ENCODE measurements around the gene SPR. TPM values are rescaled to one million over a fixed set of nuclear protein-coding genes. Genes with fewer than 3 reads are reported as not detected.
"Not testable (repeated sequence)": the region's sequence is repeated elsewhere in the genome, so short reads cannot be mapped to it uniquely, and the experiment has no call there.

The SPR gene
- polyA plus RNA-seq, 3 donors, result 10.4 to 14.5 (median 13.6) TPM

DNA sequence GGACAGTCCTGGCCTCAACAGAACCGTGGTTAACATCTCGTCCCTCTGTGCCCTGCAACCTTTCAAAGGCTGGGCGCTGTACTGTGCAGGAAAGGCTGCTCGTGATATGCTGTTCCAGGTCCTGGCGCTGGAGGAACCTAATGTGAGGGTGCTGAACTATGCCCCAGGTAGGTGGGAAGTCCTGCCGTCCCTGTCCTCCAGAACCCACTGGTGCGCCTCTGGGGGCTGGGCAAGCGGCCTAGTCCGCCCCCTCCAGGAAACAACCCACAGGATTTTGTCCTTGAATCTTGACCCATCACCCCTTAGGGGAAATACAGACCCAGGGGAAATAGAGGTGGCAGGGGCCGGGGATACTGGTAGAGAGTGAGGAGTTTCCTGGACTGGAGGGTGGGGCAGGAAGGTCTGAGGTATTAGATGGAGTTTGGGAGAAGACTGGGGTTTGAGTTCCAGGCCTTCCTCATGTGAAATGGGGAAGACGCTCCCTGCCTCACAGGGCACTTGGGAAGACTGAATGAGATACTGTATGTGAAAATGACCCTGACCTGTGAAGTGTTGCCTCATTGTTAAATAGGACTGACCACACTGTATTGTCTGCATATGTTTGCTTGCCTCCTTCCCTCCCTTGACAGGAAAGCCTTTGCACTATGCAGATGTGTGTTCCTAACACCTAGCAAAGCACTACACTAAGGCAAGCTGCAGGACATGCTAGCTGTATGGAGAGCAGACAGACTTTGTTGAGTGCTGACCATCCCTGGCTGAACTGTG, 1.4 kb downstream of the SPR start:
- DNase-seq (ENCODE audit: low read depth in 3 of 3, low spot score in 2 of 3), result no peak

DNA sequence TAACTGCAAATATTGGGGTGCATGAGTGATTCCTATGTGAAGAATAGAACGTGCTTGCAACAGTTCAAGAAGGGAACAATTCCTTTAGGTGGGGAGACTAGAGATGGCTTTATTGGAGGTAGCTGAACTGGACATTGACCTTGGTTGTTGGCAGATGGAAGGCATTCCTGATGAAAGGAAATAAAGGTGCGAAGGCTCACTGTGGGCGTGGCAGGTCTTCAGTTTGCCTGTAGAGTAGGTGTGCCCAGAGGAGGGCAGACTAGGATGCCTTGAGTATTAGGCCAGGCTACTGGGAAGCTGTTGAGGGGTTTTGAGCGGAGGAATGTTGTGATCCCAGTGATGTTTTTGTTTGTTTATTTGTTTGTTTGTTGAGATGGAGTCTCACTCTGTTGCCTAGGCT, 2.8 kb downstream of the SPR start:
- no peak for DNase-seq (ENCODE audit: low read depth in 3 of 3, low spot score in 2 of 3)

GRCh38 chr2:72891091-72891818, 4.0 kb downstream of the SPR start:
- DNase-seq (ENCODE audit: low read depth in 3 of 3, low spot score in 2 of 3), result no peak

DNA sequence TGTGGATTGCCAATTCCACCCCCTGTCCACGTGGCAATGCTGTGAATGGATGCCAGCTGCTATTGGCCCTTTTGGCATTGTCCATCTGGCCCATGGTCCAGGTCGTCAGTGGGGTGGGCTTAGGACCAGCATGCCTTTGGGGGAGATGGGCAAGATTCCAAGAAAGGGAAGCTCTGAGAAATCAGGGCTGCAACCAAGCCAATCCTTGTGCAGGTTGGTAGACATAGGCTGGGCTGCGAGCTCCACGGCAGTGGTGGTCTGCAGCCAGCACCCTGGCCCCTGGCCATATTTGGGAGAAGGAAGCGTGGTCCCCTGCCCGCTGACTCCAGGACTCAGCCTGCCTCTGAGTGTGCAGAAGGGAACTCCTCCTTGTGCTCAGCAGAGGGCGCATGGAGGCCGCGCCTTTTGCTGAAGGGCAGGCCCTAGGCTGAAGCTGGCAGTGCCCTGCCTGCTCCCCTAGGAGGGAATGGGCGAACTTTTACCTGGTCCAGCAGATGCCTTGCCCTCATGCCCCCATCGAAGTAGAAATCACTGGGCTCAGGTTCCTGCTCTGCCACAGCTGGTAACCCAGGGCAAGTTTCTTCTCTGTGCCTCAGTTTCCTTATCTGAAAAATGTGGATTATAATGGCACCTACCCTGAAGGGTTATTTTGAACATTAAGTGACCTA, 5.4 kb downstream of the SPR start:
- no peak for DNase-seq (ENCODE audit: low read depth in 3 of 3, low spot score in 2 of 3)

DNA sequence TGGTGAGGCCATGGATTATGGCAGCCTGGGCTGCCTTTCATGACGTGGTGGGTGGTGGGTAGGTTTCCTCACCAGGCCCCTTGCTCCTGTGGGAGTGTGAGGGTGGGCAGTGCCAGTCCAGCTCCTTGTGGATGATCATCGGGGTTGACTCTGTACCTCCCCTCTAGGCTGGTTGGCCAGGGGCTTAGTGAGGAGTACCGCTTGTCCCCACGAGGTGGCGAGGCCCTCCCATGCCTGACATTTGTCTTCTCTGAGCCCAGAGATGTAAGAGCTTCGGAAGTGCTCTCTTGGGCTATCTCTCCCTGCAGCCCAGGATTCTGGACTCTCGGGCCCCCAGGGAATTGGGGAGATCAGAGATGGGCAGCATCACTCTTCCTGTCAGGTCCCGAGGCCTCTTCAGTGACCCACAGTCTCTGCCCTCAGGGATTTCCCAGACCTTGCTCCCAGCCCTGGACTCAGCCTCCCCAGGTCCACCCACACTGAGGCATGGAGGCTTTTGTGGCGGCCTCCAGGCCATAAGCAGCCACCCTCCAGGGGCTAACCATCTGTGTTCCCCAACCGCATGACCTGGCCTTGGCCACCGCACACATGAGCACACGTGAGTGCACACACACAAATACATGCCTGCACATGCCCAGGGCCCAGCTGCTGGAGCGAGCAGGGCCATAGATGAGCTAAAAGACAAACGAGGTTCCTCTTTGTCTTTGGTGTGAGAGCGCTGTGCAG, 6.5 kb downstream of the SPR start:
- DNase-seq (ENCODE audit: low read depth in 3 of 3, low spot score in 2 of 3), result no peak

GRCh38 chr2:72894514-72894913, 7.3 kb downstream of the SPR start:
- no peak for DNase-seq (ENCODE audit: low read depth in 3 of 3, low spot score in 2 of 3)

DNA sequence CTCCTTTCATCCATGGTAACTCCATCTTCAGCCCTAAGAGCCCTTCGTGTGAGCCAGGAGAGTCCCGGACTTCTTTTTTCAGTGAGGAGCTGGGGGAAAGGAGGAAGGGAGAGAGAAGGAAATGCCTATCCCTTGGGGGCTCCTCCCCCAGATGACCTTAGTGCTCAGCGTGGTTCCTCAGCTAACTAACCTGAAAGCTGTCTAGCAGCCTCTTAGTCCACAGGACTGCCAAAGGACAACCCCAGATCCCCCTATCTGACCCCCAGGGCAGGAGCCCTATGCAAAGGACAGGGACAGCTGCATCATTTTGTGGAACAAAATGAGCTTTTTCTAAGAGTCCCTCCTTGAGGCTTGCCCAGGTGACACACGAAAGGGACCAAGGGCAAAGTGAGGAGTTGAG, 7.9 kb downstream of the SPR start:
- no peak for DNase-seq (ENCODE audit: low read depth in 3 of 3, low spot score in 2 of 3)

- DNase-seq (ENCODE audit: low read depth in 3 of 3, low spot score in 2 of 3), result no peak
These were observed 8.6 kb downstream of the SPR start for GRCh38 chr2:72895759-72896281.

DNA sequence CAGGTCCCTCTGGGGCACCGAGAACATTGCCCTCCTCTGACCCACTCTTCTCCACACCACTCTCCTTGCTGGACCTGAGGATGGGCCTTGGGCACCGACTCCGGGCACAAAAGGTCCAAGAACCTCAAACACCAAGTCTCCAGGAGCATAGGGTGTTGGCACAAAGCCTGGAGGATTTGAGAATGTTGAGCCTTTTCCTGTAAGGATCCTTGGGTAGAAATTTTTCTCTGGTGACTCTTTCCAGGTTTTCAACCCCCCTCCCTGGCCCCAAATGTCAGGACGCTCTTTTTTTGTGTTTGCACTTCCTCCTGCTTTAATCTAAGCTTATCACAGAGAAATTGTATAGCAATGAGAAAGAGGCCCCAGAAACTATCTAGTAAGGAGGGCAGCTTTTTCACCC, 9.2 kb downstream of the SPR start:
- DNase-seq (ENCODE audit: low read depth in 3 of 3, low spot score in 2 of 3), result no peak

DNA sequence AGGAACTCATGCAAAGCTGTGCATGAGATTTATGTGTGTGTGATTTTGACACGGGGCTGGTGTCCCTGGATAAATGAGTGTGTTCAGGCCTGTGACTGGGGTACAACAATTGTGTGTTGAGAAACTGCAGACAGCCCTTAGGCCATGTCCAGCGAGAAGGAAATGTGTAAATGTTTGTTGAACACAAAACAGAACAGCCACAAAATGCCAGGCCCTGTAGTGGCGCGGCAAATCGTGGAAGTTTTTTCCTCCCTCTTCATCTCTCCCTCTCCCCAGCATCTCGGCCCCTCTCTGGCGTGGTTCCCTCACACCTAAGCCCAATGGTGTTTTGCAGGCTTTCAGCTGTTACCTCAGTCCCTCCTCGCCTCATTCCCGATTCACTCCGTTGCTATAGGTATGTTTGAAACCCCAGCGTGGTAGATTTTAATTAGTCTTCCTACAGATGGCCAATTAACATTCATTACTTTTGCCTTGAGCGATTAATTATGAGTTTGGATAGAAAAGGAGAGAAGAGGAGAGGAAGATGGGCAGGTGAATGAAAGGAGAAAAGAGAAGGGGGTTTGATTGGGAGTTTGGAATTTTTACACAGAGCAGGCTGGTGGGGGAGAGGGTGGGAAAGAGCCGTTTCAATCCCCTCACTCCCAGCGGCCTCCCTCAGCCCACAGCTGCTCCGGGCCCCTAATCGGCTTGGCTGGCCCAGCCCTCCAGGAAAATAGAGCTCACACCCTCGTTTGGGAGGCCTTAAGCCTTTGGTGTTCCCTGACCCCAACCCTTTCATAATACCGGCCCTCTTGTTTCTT, 10.8 kb downstream of the SPR start:
- DNase-seq (ENCODE audit: low read depth in 3 of 3, low spot score in 2 of 3), result no peak

DNA sequence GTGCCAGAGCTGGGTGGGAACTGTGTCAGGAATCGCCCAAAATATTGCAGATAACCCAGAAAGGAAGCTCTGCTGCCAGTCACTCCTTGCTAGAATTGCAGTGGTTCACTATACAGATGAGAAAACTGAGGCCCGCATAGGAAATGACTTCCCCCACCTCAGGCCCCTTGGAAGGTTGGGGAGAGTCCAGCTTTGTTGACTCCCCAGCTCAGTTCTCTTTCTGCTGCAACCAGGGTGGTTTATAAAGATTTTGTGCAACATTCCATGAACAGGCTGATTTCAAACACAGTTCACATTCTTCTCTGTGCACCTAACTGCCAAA, 11.3 kb downstream of the SPR start:
- DNase-seq (ENCODE audit: low read depth in 3 of 3, low spot score in 2 of 3), result no peak

- DNase-seq (ENCODE audit: low read depth in 3 of 3, low spot score in 2 of 3), result no peak
These were observed 13.1 kb downstream of the SPR start for GRCh38 chr2:72900191-72900825.

DNA sequence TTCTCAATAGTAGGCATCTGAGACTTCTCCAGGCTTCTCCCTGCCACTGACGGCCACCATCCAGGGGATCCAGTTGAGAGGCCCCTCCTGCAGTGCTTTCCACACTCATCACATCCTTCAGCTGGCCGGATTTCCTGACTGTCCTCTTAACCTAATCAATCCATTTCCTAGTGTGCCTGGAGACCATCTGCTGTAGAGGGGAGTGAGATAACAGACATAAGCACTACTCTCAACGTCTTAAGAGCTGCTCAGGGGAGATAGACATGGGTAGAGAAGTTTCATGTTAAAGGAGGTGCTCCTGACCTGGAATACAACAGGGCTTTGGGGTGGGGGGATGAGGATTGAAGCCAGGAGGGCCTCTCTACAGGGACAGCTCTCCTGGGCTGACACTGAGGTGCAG, 14.2 kb downstream of the SPR start:
- DNase-seq (ENCODE audit: low read depth in 3 of 3, low spot score in 2 of 3), result no peak

- not testable (repeated sequence) for DNase-seq (ENCODE audit: low read depth in 3 of 3, low spot score in 2 of 3)
These were observed 20.2 kb downstream of the SPR start for GRCh38 chr2:72907369-72907768.

DNA sequence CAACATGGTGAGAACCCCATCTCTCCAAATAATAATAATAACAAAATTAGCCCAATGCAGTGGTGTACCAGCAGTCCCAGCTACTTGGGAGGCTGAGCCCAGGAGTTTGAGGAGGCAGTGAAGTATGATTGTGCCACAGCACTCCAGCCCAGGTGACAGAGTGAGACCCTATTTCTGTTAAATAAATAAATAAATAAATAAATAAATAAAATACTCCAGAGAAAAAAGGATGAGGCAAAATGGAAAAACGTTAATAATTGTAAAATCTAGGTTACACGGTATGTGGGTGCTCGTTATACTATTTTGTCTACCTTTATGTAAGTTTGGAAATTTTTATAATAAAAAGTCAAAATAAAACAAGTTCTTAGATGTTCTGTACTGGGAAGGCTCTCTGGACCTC, 21.5 kb downstream of the SPR start:
- DNase-seq (ENCODE audit: low read depth in 3 of 3, low spot score in 2 of 3), result no peak

GRCh38 chr2:72911256-72911655, 24.0 kb downstream of the SPR start:
- no peak for DNase-seq (ENCODE audit: low read depth in 3 of 3, low spot score in 2 of 3)

GRCh38 chr2:72913486-72914205, 26.4 kb downstream of the SPR start:
- no peak for DNase-seq (ENCODE audit: low read depth in 3 of 3, low spot score in 2 of 3)

DNA sequence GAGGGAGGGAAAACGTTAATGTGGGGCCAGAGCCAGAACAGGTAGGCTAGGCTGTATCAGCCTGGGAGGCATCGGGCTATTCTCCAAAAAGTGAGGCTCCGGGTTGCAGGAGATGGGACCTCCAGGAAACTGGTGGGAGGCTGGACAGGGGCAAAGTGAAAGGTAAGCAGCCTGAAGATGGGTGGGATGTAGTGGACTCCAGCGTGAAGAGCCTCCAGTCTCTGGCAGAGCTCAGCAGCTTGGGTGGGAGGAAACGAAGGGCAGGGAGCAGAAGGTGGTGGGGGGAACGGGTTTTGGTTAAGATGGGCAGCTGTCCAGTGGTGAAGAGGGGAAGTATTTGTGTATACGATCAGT, 27.0 kb downstream of the SPR start:
- DNase-seq (ENCODE audit: low read depth in 3 of 3, low spot score in 2 of 3), result no peak

DNA sequence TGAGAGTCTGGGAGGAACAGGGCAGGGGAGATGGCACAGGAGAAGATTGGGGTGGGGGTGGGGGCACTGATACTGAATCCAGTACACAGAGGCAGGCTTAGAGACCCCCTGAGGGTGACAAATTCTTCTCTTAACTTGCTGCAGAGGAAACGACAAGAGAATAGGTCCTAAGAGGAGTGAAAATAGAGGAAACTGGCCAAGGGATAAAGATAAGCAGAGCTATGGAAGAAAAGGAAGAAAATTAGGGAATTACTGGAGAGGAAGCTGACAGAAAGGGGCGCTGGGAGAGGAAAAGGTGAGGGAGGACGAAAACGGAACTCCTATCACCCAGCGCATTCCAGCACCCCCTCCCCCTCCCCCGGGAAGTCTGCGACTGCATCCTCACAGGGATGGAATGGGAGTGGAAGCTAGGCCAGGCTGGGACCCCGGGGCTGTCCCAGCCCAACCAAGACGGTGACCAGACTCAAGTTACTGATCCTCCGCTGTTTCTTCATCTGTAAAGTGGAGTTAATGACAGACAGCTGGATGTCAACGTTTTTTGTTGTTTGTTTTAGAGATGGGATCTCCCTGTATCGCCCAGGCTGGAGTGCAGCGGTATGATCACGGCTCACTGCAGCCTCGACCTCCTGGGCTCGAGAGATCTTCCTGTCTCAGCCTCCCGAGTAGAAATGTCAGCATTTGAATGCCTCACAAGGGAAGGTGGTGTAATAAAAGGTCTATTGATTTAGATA, 27.5 kb downstream of the SPR start:
- DNase-seq (ENCODE audit: low read depth in 3 of 3, low spot score in 2 of 3), result no peak
